ENCODE measurements around the gene TBC1D1. TPM values are rescaled to one million over a fixed set of nuclear protein-coding genes. Genes with fewer than 3 reads are reported as not detected.

The TBC1D1 gene
- total RNA-seq, 1 experiment from 2014 or later = 28.5 TPM

DNA sequence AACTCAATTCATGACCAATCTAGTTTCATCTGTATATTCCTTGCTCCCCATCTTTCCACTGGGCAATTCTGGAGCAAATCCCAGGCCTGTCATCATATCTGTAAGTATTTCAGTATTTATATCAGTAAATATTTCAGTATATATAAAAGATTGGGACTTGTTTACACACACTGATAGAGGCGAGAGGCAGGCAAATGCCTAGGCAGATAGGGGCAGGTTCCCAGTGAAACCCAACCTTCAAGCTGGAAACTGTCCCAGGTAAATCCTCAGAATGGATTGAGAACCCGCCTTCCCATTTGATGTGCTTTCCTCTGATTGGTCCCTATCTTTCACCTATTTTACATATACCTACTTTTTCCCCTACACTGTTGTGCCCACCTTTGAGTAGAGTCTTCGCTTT, 23.8 kb upstream of the TBC1D1 start:
- Histone ChIP-seq H3K36me3 (ENCODE audit: control insufficient read depth, insufficient read depth, low read length) (0 out of 2 replicates have a peak, but pooled peaks cover 1% of the 10 kb centered on the region), H3K27me3 (replicated peaks; ENCODE audit: control insufficient read depth, insufficient read depth, low read length) (no peaks in the 10 kb centered on the region), H3K9me3 (no peaks in the 10 kb centered on the region), H3K4me3 (ENCODE audit: low read depth, low read length) (no peak overlapping the region), H3K4me1 (no peaks in the 10 kb centered on the region)
- ChIA-PET POLR2A (no interaction called here), CTCF (no interaction called here)
- Mint-ChIP-seq H3K4me1 (ENCODE audit: low read depth, unreplicated experiment) (no peaks in the 10 kb centered on the region), H3K27ac (ENCODE audit: unreplicated experiment) (no peak overlapping the region), H3K36me3 (ENCODE audit: insufficient read depth, unreplicated experiment) (peaks cover 13% of the 10 kb centered on the region), H3K9me3 (ENCODE audit: unreplicated experiment) (no peaks in the 10 kb centered on the region), H3K4me3 (ENCODE audit: unreplicated experiment) (no peak overlapping the region), H3K27me3 (ENCODE audit: insufficient read depth, unreplicated experiment) (no peaks in the 10 kb centered on the region)
- TF ChIP-seq, protein P1, sequence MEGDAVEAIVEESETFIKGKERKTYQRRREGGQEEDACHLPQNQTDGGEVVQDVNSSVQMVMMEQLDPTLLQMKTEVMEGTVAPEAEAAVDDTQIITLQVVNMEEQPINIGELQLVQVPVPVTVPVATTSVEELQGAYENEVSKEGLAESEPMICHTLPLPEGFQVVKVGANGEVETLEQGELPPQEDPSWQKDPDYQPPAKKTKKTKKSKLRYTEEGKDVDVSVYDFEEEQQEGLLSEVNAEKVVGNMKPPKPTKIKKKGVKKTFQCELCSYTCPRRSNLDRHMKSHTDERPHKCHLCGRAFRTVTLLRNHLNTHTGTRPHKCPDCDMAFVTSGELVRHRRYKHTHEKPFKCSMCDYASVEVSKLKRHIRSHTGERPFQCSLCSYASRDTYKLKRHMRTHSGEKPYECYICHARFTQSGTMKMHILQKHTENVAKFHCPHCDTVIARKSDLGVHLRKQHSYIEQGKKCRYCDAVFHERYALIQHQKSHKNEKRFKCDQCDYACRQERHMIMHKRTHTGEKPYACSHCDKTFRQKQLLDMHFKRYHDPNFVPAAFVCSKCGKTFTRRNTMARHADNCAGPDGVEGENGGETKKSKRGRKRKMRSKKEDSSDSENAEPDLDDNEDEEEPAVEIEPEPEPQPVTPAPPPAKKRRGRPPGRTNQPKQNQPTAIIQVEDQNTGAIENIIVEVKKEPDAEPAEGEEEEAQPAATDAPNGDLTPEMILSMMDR (IDR thresholded peaks at IDR 0.05; ENCODE audit: insufficient read depth in 1 of 2, low read depth in 1 of 2, low read length in 1 of 2, severe bottlenecking in 1 of 2, unreplicated experiment in 1 of 2) = no peak
- no peak for DNase-seq
- intact Hi-C loops (cut with micrococcal nuclease; ENCODE audit: unreplicated experiment) = no loop called here
- no TSS peak for BruUV-seq (replicated peaks)

GRCh38 chr4:37868238-37868637, 22.6 kb upstream of the TBC1D1 start:
- no TSS peak for BruUV-seq (replicated peaks)
- DNase-seq = no peak
- ChIA-PET CTCF (no interaction called here), POLR2A (no interaction called here)
- Histone ChIP-seq H3K36me3 (ENCODE audit: control insufficient read depth, insufficient read depth, low read length) (no peaks in the 10 kb centered on the region), H3K9me3 (no peaks in the 10 kb centered on the region), H3K27me3 (replicated peaks; ENCODE audit: control insufficient read depth, insufficient read depth, low read length) (no peaks in the 10 kb centered on the region), H3K4me1 (no peaks in the 10 kb centered on the region), H3K4me3 (ENCODE audit: low read depth, low read length) (no peak overlapping the region)
- Mint-ChIP-seq H3K36me3 (ENCODE audit: insufficient read depth, unreplicated experiment) (peaks cover 9% of the 10 kb centered on the region), H3K4me1 (ENCODE audit: low read depth, unreplicated experiment) (no peaks in the 10 kb centered on the region), H3K4me3 (ENCODE audit: unreplicated experiment) (no peak overlapping the region), H3K27me3 (ENCODE audit: insufficient read depth, unreplicated experiment) (no peaks in the 10 kb centered on the region), H3K9me3 (ENCODE audit: unreplicated experiment) (no peaks in the 10 kb centered on the region), H3K27ac (ENCODE audit: unreplicated experiment) (no peak overlapping the region)
- intact Hi-C loops (cut with micrococcal nuclease; ENCODE audit: unreplicated experiment) = no loop called here
- TF ChIP-seq, protein P1 (IDR thresholded peaks at IDR 0.05; ENCODE audit: insufficient read depth in 1 of 2, low read depth in 1 of 2, low read length in 1 of 2, severe bottlenecking in 1 of 2, unreplicated experiment in 1 of 2) = no peak

DNA sequence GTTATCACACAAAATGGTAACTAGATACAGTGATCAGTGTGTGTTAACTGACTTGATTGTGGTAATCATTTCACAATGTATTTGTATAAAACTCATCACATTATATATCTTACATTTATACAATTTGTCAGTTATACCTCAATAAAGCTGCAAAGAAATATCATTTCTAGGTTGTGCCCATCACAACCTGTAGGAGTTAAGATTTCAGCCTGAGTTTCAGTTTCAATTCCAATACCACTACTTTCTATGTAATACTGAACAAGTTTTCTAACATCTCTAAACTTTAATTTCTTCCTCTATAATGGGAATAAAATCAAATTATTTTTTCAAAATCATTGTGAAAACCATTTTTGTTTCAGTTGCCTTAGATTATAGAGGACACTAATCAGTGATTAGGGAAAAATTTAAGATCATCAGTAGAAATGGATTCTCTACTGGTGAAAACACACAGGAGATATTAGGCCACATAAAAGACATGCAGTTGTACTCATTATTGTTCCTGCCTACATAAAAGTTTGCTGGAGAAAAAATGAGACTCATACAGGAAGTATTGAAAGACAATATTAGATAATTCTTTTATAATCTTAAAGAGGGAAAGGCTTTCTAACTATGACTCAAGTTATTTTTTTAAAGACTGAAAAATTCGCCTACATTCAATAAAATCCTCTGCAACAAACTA, 18.4 kb upstream of the TBC1D1 start:
- intact Hi-C loops (cut with micrococcal nuclease; ENCODE audit: unreplicated experiment) = no loop called here
- Histone ChIP-seq H3K4me1 (no peaks in the 10 kb centered on the region), H3K4me3 (ENCODE audit: low read depth, low read length) (no peak overlapping the region), H3K9me3 (no peaks in the 10 kb centered on the region), H3K36me3 (ENCODE audit: control insufficient read depth, insufficient read depth, low read length) (no peaks in the 10 kb centered on the region), H3K27me3 (replicated peaks; ENCODE audit: control insufficient read depth, insufficient read depth, low read length) (no peaks in the 10 kb centered on the region)
- no TSS peak for BruUV-seq (replicated peaks)
- Mint-ChIP-seq H3K4me3 (ENCODE audit: unreplicated experiment) (no peak overlapping the region), H3K27me3 (ENCODE audit: insufficient read depth, unreplicated experiment) (no peaks in the 10 kb centered on the region), H3K27ac (ENCODE audit: unreplicated experiment) (no peak overlapping the region), H3K4me1 (ENCODE audit: low read depth, unreplicated experiment) (peaks cover 5% of the 10 kb centered on the region), H3K9me3 (ENCODE audit: unreplicated experiment) (no peaks in the 10 kb centered on the region), H3K36me3 (ENCODE audit: insufficient read depth, unreplicated experiment) (no peaks in the 10 kb centered on the region)
- DNase-seq = no peak
- ChIA-PET CTCF (no interaction called here), POLR2A (no interaction called here)
- TF ChIP-seq, protein P1 (IDR thresholded peaks at IDR 0.05; ENCODE audit: insufficient read depth in 1 of 2, low read depth in 1 of 2, low read length in 1 of 2, severe bottlenecking in 1 of 2, unreplicated experiment in 1 of 2) = no peak

Data from Caco-2 (cell line).